ENCODE data around the gene ZMPSTE24.

Gene ZMPSTE24

GRCh38 chr1:40264354-40264781 is 6.3 kb downstream of the ZMPSTE24 start:
- DNase-seq = no peak

DNA sequence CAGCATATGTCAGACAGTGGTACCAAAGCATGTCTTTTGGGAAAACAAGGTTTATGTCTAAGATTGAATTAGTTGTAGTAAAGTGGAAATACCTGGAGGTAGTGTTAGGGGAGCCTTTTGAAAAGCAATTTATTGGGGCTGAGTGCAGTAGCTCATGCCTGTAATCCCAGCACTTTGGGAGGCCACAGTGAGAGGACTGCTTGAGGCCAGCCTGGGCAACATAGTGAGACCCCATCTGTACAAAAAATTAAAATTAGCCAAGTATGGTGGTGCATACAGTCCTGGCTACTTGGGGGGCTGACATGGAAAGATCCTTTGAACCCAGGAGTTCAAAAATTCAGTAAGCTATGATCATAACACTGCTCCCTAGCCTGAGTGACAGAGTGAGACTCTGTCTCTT is 7.3 kb downstream of the ZMPSTE24 start:
- DNase-seq = no peak

DNA sequence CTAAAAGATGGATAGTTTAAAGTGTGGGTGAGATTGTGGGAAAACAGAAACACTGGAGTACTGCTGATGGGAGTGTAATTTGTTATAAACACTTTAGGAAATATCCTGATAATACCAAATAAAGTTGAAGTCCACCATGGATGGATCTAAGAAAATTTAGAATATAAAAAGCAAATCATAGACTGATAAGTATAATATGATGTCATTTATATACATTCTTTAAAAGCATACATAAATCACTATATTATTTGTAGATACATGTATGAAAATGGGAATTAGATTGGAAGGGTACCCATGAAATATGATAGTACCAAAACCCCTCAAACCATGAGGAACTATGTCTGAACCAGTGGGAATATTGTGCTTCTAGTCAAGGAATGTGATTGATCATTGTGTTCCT is 7.9 kb downstream of the ZMPSTE24 start:
- DNase-seq = no peak

DNA sequence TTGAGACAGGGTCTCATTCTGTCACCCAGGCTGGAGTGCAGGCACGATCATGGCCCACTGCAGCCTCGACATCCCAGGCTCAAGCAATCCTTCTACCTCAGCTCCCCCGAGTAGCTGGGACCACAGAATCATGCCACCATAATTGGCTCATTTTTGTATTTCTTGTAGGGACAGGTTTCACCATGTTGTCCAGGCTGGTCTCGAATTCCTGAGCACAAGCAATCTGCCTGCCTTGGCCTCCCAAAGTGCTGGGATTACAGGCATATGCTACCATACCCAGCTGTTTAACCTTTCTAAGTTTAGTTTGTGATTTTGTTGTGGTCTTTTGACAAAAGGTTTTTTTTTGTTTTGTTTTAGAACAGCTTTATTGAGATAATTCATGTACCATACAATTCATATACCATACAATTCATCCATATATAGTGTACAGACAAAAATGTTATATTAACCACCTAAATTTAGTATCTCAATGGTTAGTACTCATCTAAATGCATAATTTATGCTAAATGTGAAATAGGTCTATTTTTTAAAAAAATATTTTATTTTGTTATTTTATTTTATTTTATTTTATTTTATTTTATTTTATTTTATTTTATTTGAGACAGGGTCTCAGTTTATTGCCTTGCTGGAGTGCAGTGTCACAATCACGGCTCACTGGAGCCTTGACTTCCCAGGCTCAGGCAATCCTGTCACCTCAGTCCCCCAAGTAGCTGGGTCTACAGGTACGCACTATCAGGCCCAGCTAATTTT is 8.9 kb downstream of the ZMPSTE24 start:
- no peak for DNase-seq

GRCh38 chr1:40267767-40268187 is 9.7 kb downstream of the ZMPSTE24 start:
- DNase-seq = no peak

DNA sequence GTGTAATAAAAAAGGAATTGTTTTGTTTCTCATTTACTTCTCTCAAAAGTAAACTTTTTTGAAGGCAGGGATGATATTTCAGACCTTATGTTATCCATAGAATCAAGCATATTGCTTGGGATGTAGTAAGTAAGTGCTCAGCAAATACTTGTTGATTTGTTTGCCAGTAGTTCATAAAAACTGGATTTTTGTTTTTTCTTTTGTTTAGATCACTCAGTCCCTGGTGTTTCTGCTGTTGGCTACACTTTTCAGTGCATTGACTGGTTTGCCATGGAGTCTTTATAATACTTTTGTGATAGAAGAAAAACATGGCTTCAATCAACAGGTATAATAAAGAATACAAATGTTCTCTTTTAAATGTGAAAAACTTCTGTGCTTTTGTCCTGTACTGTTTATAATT is 10.2 kb downstream of the ZMPSTE24 start:
- no peak for DNase-seq

DNA sequence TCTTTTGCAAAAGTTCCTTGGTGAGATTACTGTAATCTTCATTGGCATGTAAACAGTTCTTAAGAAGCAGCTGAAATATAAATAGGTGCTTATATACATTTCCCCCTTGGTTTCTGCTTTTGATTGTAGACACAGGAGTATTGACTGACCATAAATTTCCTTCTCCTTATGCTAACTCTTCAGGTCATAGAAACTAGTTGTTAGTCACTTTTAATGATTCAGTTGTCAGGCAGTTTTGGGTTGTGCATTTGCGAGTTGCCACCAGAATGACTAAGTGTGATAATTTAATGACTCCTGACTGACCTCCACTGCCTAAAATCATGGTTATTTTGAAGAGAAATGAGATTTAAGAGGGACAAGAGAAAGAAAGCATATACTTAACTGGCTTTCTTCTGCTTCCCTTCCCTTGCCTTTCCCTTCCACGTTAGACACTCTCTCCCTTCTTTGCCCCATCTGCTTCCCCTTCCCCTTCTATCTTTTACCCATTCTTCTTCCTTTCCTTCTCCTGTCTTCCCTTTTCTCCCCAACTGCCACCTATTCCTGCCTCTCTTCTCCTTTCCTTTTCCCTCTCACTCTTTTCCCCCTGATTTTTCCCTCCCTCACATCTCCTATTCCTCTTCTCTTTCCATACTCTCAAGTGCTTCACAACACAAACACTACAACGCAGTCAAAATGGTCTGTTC is 12.3 kb downstream of the ZMPSTE24 start:
- no peak for DNase-seq

- DNase-seq = no peak
These were observed 14.7 kb downstream of the ZMPSTE24 start for GRCh38 chr1:40272653-40273213.

DNA sequence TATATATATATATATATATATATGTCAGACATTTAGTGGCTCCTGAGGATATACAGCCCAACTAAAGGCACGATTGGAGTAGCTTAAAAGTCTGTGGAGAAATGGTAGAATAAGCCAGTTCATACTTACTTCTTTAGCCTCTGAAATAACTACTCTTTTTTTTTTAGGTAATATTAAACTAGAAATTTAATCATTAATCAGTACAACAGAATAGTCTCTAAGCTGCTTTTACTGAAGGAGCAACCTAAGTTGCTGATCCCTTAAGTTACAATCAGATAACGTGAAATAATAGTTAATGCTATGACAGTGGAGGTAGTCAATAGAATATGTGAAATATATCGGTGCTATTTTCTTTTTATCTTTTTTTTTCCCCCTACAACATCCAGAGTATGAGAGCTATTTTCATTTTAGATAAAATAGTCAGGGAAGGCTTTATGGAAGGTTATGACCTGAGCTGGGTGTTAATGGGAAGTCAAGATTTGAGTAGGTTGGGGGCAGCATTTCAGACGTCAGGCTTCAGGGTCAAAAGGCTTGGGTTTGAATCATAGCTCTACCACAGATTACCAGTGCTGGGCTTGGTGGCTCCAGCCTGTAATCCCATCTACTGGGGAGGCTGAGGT is 15.6 kb downstream of the ZMPSTE24 start:
- no peak for DNase-seq

- DNase-seq = no peak
These were observed 16.3 kb downstream of the ZMPSTE24 start for GRCh38 chr1:40274331-40274730.

DNA sequence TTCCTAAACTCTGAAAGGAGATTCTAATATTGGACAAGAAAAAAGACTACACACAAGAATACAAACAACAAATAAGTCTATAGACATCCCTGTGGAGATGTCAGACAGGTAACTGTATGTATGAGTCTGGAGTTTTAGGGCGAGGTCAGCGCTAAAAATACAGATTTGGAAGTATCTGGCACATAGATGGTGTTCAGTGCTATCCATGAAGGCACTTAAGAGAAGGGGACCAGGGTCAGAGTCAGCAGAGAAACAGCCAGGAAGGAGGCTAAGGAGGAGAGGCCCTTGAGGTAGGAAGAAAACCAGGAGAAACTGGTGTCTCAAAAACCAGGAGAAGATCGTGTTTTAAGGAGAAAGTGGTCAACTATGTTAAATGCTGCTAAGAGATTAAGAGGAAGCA is 18.1 kb downstream of the ZMPSTE24 start:
- DNase-seq = no peak

GRCh38 chr1:40281853-40282252 is 23.8 kb downstream of the ZMPSTE24 start:
- DNase-seq = no peak

- no peak for DNase-seq
These were observed 33.3 kb downstream of the ZMPSTE24 start for GRCh38 chr1:40291293-40291692.

DNA sequence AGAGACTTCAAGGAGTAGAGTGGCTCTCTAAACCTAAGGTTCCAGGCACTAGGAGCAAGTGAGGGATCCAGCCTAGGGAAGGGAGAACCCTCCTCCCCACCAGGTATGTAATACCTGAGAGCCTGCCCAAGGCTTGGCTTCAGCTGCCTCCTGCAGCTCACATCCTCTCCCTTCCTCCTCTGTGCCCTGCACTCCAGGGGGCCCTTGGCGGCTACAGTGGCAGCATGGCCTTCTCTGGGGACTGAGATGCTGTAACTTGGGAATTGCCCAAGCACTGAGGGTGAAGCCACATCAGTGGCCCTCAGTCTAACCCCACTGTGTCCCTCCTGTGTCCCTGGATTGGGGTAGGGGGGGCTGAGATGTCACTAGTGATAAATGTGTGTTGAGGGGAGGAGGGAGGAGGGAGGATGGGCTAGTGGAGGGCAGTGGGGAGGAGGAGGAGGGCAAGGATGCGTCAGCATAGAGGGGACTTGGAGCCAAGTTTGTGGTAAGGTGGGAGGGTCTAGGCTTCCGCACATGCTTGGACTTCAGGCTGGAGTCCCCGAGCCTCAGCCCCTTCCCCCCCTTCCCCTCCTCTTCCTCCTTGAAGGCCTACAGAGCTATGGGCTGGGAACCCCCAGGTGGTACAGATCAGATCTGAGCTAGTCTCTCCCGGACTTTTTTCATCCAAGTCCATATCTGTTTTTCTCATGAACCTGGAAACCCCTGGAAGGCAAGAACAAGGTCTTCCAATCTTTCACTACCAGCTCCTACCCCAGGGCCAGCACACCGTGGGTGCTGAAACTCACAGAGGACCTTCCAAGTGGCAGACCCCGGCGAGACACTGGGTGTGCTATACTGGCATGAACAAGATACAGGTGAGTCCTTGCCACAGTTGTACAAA is 41.6 kb downstream of the ZMPSTE24 start:
- DNase-seq = no peak

DNA sequence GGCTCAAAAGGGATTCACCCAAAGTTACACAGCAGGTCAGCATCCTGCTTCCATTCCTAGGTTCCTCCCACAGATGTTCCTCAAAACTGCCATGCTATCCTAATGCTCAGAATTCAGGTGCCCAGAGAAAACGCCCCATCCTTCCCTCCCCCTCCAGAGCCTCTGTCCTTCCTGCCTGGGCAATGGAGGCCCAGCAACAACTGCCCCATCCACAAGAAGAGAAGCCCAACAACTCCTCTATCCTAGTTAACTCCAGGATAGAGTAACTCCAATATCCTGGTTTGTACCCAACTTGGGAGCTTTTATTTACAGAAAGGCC is 42.2 kb downstream of the ZMPSTE24 start:
- no peak for DNase-seq

- DNase-seq = no peak
These were observed 42.6 kb downstream of the ZMPSTE24 start for GRCh38 chr1:40300651-40301050.

- no peak for DNase-seq
These were observed 43.0 kb downstream of the ZMPSTE24 start for GRCh38 chr1:40301066-40301465.

GRCh38 chr1:40301541-40302299 is 43.7 kb downstream of the ZMPSTE24 start:
- DNase-seq = no peak

DNA sequence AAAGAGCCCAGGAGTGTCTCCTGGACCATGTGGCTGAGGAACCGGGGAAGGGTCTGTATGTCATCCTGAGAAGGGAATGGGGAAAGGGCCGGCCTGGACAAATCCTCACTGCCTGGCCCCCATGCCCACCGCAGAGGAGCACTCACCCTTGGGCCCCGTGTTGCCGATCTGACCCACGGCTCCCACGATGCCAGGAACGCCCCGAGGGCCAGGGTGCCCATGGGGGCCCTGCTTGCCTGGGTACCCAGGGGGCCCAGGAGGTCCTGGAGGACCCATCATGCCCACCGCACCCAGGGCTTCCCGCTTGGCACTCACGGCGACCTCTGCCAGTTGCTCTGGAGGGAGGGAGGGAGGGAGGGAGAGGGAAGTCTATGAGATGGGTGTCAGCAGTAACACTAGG is 44.4 kb downstream of the ZMPSTE24 start:
- DNase-seq = no peak

DNA sequence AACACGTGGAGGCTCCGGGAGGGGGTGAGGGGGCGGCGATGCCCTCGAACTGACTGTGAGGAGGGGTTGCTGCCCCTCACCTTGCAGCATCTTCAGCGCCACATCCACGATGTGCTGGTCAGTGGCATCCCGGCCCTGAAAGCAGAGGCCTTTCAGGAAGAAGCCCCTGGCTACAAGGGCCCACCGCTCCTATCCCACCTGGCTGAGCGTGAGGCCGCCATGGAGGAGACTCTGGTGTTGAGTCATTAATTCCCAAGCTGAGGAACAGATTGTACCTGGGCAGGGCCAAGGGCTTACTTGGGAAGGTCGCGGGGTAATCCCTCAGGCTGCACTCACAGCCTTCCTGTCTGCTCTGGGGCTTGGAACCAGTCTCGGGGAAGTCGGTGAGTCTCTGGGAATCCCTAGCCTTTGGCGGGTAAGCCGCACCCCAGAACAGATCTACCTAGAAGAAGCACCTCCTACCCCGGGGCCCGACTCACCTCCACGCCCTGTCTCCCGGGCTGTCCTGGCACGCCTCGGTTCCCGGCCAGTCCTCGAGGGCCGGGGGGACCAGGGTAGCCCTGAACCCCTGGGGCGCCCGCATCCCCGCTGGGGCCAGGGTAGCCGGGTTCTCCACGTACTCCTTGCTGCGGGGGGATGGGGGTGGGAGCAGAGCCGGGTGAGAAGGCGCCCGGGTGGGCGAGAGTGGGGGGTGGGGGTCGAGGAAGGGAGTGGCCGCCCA is 45.2 kb downstream of the ZMPSTE24 start:
- DNase-seq = no peak

DNA sequence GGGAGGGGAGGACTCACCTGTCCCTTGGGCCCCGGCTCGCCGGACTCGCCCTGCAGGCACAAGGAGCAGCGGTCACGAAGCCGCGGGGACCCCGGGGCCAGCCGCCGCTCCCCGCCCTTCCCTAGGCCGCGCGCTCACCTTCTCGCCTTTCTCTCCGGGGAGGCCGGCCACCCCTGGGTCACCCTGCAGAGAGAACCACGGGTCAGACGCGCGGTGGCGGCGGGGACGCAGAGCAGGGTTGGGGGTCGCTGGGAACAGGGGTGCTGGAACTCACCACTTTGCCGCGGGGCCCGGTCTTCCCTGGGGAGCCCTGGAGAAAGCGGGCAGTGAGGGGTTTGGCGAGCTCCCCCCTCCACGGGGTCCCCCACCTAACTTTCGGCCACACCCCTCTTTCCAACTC is 45.8 kb downstream of the ZMPSTE24 start:
- no peak for DNase-seq

All from activated gamma-delta T cell (primary cell).